Coronary artery (tissue), 2 donors: ENCODE data around the gene PKD1.

Source experiments
- DNase-seq: peaks from one replicate; pipeline ENCODE4 v3.0.0-alpha.2; 2017; ENCODE audit warnings: low spot score
- H3K27ac ChIP-seq, 2 donors: fragments of 200-600 bp; sonication (generic); one replicate each; pipeline ENCODE4 v1.5.1; 2016 to 2019
- H3K4me3 ChIP-seq: fragments of 200-600 bp; sonication (generic); 2 replicates; pipeline ENCODE4 v1.5.1; 2016; ENCODE audit warnings: mild to moderate bottlenecking, moderate library complexity
- TF ChIP-seq, protein P1 (sequence below): fragments of 200-600 bp; sonication (generic); IDR thresholded peaks from one replicate; pipeline ENCODE4 v1.5.1; 2019; ENCODE audit warnings: antibody characterized with exemption

The PKD1 gene

GRCh38 chr16:2056077-2056476 is 79.6 kb downstream of the PKD1 start:
- TF ChIP-seq, protein P1, sequence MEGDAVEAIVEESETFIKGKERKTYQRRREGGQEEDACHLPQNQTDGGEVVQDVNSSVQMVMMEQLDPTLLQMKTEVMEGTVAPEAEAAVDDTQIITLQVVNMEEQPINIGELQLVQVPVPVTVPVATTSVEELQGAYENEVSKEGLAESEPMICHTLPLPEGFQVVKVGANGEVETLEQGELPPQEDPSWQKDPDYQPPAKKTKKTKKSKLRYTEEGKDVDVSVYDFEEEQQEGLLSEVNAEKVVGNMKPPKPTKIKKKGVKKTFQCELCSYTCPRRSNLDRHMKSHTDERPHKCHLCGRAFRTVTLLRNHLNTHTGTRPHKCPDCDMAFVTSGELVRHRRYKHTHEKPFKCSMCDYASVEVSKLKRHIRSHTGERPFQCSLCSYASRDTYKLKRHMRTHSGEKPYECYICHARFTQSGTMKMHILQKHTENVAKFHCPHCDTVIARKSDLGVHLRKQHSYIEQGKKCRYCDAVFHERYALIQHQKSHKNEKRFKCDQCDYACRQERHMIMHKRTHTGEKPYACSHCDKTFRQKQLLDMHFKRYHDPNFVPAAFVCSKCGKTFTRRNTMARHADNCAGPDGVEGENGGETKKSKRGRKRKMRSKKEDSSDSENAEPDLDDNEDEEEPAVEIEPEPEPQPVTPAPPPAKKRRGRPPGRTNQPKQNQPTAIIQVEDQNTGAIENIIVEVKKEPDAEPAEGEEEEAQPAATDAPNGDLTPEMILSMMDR, result no peak
- Histone ChIP-seq H3K27ac (no peak overlapping the region), H3K4me3 (no peak overlapping the region)
- no peak for DNase-seq

- H3K27ac ChIP-seq, result no peak overlapping the region
- TF ChIP-seq, protein P1, result no peak
- H3K4me3 ChIP-seq, result no peak overlapping the region
- DNase-seq, result no peak
Measured at GRCh38 chr16:2054543-2055245, 81.0 kb downstream of the PKD1 start.

- TF ChIP-seq, protein P1, result no peak
- H3K27ac ChIP-seq, result no peak overlapping the region
- DNase-seq, result no peak
- H3K4me3 ChIP-seq, result no peak overlapping the region
Measured at GRCh38 chr16:2053897-2054296, 81.8 kb downstream of the PKD1 start.

GRCh38 chr16:2053211-2053610 is 82.5 kb downstream of the PKD1 start:
- Histone ChIP-seq H3K27ac (no peak overlapping the region), H3K4me3 (no peak overlapping the region)
- TF ChIP-seq, protein P1, result no peak
- DNase-seq, result no peak

GRCh38 chr16:2048116-2048543 is 87.6 kb downstream of the PKD1 start:
- H3K27ac ChIP-seq, result peak overlapping the region; percentile 29 to 86
- DNase-seq, result no peak

DNA sequence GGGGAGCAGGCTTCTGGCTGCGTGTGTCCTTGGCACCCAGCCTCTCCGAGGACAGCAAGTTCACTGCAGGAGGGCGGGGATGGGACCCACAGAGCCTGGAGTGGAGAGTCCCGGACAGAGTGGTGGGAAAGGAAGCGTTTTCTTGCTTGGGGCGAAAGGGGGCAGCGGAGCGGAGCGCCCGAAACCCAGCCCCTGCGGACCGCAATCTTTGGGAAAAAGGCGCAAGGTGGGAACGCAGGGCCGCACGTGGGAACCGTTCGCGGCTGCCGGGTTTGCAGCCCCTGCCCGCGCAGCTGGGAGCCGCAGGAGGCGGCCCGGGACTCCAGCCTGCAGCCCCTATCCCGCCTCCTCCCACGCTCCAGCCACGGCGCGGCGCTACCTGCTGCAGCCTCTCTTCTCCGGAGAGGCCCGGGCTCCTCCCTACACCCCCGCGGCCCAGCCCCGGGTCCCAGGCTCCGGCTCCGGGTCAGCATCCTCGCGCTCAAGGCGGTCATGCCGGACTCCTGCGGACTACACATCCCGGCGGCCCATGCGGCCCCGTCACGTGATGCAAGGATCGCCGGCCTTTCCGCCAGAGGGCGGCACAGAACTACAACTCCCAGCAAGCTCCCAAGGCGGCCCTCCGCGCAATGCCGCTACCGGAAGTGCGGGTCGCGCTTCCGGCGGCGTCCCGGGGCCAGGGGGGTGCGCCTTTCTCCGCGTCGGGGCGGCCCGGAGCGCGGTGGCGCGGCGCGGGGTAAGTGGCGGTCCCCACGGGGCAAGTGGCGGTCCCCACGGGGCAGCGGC is 88.2 kb downstream of the PKD1 start, which contains the start of the genes NTHL1 and TSC2:
NTHL1 (minus strand) TSS at position 505 of the 786 bp plus-strand sequence; CDS start at position 494, 11 bp downstream.
TSC2 (plus strand) TSS at position 656 of the 786 bp plus-strand sequence. CDS start 631 bp downstream, outside the sequence.
- Histone ChIP-seq H3K27ac (peak within 1 kb of the TSS; percentile 29 to 86), H3K4me3 (peak within 1 kb of the TSS; percentile 92)
- DNase-seq, result peak; percentile 97
- TF ChIP-seq, protein P1, result no peak

More at GRCh38 chr16:2048116-2048543, 87.6 kb downstream of the PKD1 start:
- TF ChIP-seq, protein P1, result no peak
- H3K4me3 ChIP-seq, result peak overlapping the region; percentile 92
